Measurements from ENCODE around the gene PI4KA. TPM values are rescaled to one million over a fixed set of nuclear protein-coding genes. Genes with fewer than 3 reads are reported as not detected.
"Not testable (repeated sequence)": the region's sequence is repeated elsewhere in the genome, so short reads cannot be mapped to it uniquely, and the experiment has no call there.

The PI4KA gene
- polyA plus RNA-seq, 3 donors: 74.5 to 84.6 (median 76.0) TPM

- no peak for DNase-seq
These were observed 1.4 kb downstream of the PI4KA start for GRCh38 chr22:20857247-20857643.

DNA sequence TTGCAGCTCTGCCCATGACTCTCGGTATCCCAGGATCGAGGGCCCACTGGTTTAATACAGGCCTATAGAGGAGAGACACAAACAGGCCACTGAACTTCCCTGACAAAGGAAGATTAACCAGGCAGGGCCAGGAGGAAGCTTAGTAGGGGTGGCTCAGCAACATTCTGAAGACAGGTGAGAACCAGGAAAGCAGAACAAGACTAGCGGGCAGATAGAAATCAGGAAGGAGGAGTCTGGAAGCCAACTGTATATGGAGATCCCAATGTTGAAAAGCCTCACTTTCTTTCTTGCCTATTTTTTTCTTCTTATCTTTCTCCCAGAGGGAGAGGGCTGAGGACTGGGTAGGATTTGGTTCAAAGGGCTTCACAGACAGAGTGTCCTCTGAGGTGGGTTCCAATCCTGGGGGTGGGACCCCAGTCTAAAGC lies 5.4 kb downstream of the PI4KA start:
- no peak for DNase-seq

GRCh38 chr22:20852503-20852902 lies 6.1 kb downstream of the PI4KA start:
- DNase-seq: no peak

- no peak for DNase-seq
These were observed 6.5 kb downstream of the PI4KA start for GRCh38 chr22:20852076-20852475.

GRCh38 chr22:20847318-20847822 lies 11.2 kb downstream of the PI4KA start:
- DNase-seq: no peak

GRCh38 chr22:20844055-20845037 lies 14.3 kb downstream of the PI4KA start:
- DNase-seq: no peak

DNA sequence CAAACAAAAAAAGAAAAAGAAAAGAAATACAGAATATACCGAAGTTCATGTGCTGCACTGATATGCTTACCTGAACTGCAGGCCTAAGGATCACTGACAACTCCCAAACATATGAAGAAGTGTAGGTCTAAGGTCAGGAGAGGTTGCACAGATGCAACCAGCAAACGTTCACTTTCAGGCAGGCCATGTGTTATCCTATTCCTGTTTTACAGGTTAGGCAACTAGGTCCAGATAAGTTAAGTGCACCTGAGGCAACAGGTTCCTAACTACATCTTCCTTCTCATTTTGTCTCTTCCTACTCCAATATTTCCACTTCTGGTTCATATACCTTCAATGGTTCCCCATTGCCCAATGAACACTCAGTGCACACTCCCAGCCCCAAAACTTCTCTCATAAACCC lies 15.1 kb downstream of the PI4KA start:
- no peak for DNase-seq

GRCh38 chr22:20840646-20841371 lies 17.8 kb downstream of the PI4KA start:
- DNase-seq: no peak

GRCh38 chr22:20839837-20840645 lies 18.6 kb downstream of the PI4KA start:
- DNase-seq: no peak

GRCh38 chr22:20839354-20839753 lies 19.3 kb downstream of the PI4KA start:
- DNase-seq: not testable (repeated sequence)

GRCh38 chr22:20836987-20837823 lies 21.4 kb downstream of the PI4KA start:
- no peak for DNase-seq

GRCh38 chr22:20834725-20835124 lies 23.9 kb downstream of the PI4KA start:
- DNase-seq: no peak

DNA sequence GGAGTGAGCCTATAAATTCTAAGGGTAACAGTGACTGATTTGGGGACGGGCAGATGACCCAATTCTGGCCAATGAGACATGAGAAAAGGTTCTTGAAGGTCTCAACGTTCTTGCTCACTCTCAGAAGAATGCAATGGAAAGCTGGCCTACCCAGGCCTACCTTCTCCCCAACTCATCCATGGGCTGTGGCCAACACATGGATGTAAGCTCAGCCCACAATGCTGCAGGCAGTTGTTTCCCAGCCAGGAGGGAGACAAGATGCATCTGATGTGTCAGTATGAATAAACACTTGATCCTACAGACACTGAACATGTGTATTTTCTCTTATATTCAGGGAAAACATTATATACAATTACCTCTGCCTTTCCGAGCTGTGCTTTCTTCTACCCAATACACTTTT lies 24.4 kb downstream of the PI4KA start:
- no peak for DNase-seq

- no peak for DNase-seq
These were observed 25.4 kb downstream of the PI4KA start for GRCh38 chr22:20833225-20833665.

- no peak for DNase-seq
These were observed 29.0 kb downstream of the PI4KA start for GRCh38 chr22:20829491-20830134.

GRCh38 chr22:20826373-20827152 lies 32.0 kb downstream of the PI4KA start:
- DNase-seq: not testable (repeated sequence)

DNA sequence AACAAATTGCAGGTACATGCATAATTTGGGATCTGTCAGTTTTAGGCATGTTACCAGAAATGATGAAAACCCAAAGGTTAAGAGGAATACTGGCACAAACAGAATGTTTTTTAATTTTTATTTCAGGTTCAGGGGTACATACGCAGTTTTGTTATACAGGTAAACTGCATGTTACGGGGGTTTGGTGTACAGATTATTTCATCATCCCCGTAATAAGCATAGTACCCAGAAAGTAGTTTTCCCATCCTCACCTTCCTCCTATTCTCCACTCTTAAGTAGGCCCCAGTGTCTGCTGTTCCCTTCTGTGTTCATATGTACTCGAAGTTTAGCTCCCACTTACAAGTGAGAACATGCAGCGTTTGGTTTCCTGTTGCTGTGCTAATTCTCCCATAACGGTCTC lies 33.0 kb downstream of the PI4KA start:
- no peak for DNase-seq

GRCh38 chr22:20825216-20825615 lies 33.4 kb downstream of the PI4KA start:
- DNase-seq: not testable (repeated sequence)

- no peak for DNase-seq
These were observed 35.3 kb downstream of the PI4KA start for GRCh38 chr22:20823264-20823663.
